K562 (cell line): ENCODE measurements around the gene CEP295NL. TPM values are rescaled to one million over a fixed set of nuclear protein-coding genes. Genes with fewer than 3 reads are reported as not detected.
"Not testable (repeated sequence)": the region's sequence is repeated elsewhere in the genome, so short reads cannot be mapped to it uniquely, and the experiment has no call there.

Experiments
- ATAC-seq: fragments of 200-7000 bp; cut with Tn5 transposase; 3 replicates; pipeline ENCODE4 v1.9.1; 2020; ENCODE audit warnings: moderate library complexity
- BruUV-seq: library from RNA; stranded (reverse); fragments of 400-500 nt; replicated peaks from 2 replicates; lab custom pipeline; 2021; lab: Mats Ljungman, UMichigan
- CTCF ChIA-PET: fragments of 300-600 bp; formaldehyde crosslinking; extraction: SDS; loops from one replicate; lab custom pipeline; 2021; ENCODE audit warnings: low intra/inter-chr PET ratio; lab: Yijun Ruan, JAX
- POLR2A ChIA-PET: fragments of 300-600, 350-650 bp; sonication (Branson Sonifier 250); formaldehyde crosslinking; extraction: SDS; loops from one replicate; lab custom pipeline; 2021; ENCODE audit warnings: antibody characterized with exemption, inconsistent platforms; lab: Yijun Ruan, JAX
- DNase-seq, 4 experiments: peaks; one replicate each; pipeline versions ENCODE4 v3.0.0 to v3.0.0-alpha.2; 2011 to 2018; ENCODE audit warnings: low spot score in 3 of 4, mixed read lengths in 3 of 4; ENCODE audit errors: extremely low read depth in 1 of 4
- FAIRE-seq: peaks from 2 replicates; lab custom pipeline; 2011; peaks lifted over from hg19 to GRCh38; lab: Jason Lieb, UNC
- H2AFZ ChIP-seq: 2 replicates; pipeline ENCODE4 v1.6.0; 2011; ENCODE audit warnings: low read depth, low read length, control low read depth, inconsistent platforms
- H3K27ac ChIP-seq: fragments of 200-600 bp; 3 replicates; pipeline ENCODE4 v1.8.0; 2011; ENCODE audit warnings: low read depth, mild to moderate bottlenecking, control low read depth, inconsistent platforms, low read length, moderate library complexity, mixed read lengths; ENCODE audit errors: extremely low read depth
- H3K27me3 ChIP-seq, 2 experiments: fragments of 300-600 bp in 1 of 2; 2 replicates in 1 of 2; 3 replicates in 1 of 2; pipeline versions ENCODE4 v1.6.0 to v1.8.0; 2011; ENCODE audit warnings: inconsistent platforms in 2 of 2, low read length in 2 of 2, mild to moderate bottlenecking in 1 of 2, mixed read lengths in 1 of 2, moderate library complexity in 1 of 2; ENCODE audit not compliant: control insufficient read depth in 2 of 2, insufficient read depth in 2 of 2
- H3K36me3 ChIP-seq: fragments of 300-600 bp; 3 replicates; pipeline ENCODE4 v1.8.0; 2011; ENCODE audit warnings: mild to moderate bottlenecking, low read length, inconsistent platforms; ENCODE audit not compliant: control insufficient read depth, insufficient read depth
- H3K4me1 ChIP-seq, 2 experiments: fragments of 200-600 bp in 1 of 2; replicated peaks in 1 of 2; 2 replicates in 1 of 2; 3 replicates in 1 of 2; pipeline versions ENCODE4 v1.5.1 to v1.8.0; 2011; ENCODE audit warnings: inconsistent platforms in 2 of 2, low read length in 2 of 2, mild to moderate bottlenecking in 1 of 2, mixed read lengths in 1 of 2, moderate library complexity in 1 of 2; ENCODE audit not compliant: control insufficient read depth in 2 of 2, insufficient read depth in 2 of 2
- H3K4me2 ChIP-seq: 2 replicates; pipeline ENCODE4 v1.6.1; 2011; ENCODE audit warnings: low read length, control low read depth, inconsistent platforms, mixed read lengths; ENCODE audit not compliant: insufficient read depth
- H3K4me3 ChIP-seq: fragments of 200-600 bp; sonication (generic), shearing (Covaris generic); 2 replicates; pipeline ENCODE4 v1.5.1; 2016; ENCODE audit warnings: control low read depth, inconsistent platforms
- H3K79me2 ChIP-seq: fragments of 200-600 bp; 3 replicates; pipeline ENCODE4 v1.8.0; 2011; ENCODE audit warnings: low read length, inconsistent platforms; ENCODE audit not compliant: control insufficient read depth, insufficient read depth
- H3K9ac ChIP-seq, 2 experiments: 2 replicates each; pipeline versions ENCODE4 v1.6.0 to v1.6.1; 2011; ENCODE audit warnings: low read depth in 2 of 2, low read length in 2 of 2, control low read depth in 1 of 2, inconsistent platforms in 1 of 2, mild to moderate bottlenecking in 1 of 2, mixed read lengths in 1 of 2; ENCODE audit not compliant: insufficient read depth in 1 of 2
- H3K9me1 ChIP-seq: one replicate; pipeline ENCODE4 v1.6.0; 2011; ENCODE audit warnings: inconsistent platforms, mild to moderate bottlenecking, low read length, moderate library complexity; ENCODE audit not compliant: control insufficient read depth, insufficient read depth
- H3K9me3 ChIP-seq: replicated peaks from 2 replicates; pipeline ENCODE4 v1.5.1; 2011; ENCODE audit warnings: low read depth, low read length, inconsistent platforms; ENCODE audit not compliant: control insufficient read depth, insufficient read depth
- H4K20me1 ChIP-seq: replicated peaks from 2 replicates; pipeline ENCODE4 v1.6.1; 2011; ENCODE audit warnings: low read length, inconsistent platforms, mixed read lengths; ENCODE audit not compliant: control insufficient read depth, insufficient read depth
- HMBOX1 ChIP-seq: sonication (generic); IDR thresholded peaks from 2 replicates; pipeline ENCODE4 v1.6.1; 2016
- RFX7 ChIP-seq: fragments of 250-450 bp; sonication (Bioruptor Pico); IDR thresholded peaks from 2 replicates; pipeline ENCODE4 v1.5.1; 2021; ENCODE audit warnings: mild to moderate bottlenecking
- THAP7 ChIP-seq: fragments of 250-450 bp; sonication (Bioruptor Pico); IDR thresholded peaks from 2 replicates; pipeline ENCODE4 v1.5.0; 2021
- ZBTB1 ChIP-seq: sonication (generic); formaldehyde crosslinking; IDR thresholded peaks from 2 replicates; pipeline ENCODE4 v1.8.1; 2023; ENCODE audit warnings: missing genetic modification reagents, low read depth, mild to moderate bottlenecking, borderline replicate concordance
- WGBS: fragments of 100-300 bp; shearing (Covaris generic); methylation state at CpG from one replicate; pipeline ENCODE4 v1.1.6; 2016; ENCODE audit warnings: low coverage, mixed read lengths; ENCODE audit not compliant: insufficient coverage; ENCODE audit errors: missing lambda C conversion rate; 5-methylcytosine and 5-hydroxymethylcytosine counted together
- in situ Hi-C: fragments of 300-500 bp; cut with MboI; formaldehyde crosslinking; loops from 4 replicates; pipeline ENCODE4 v1.15.0; 2018; ENCODE audit warnings: inconsistent platforms, mixed read lengths
- intact Hi-C: fragments of 100-400 bp; cut with micrococcal nuclease; formaldehyde crosslinking; loops from 2 replicates; pipeline ENCODE4 v1.14.2; 2022
- polyA plus RNA-seq, 8 experiments: library from polyadenylated mRNA; depleted of rRNA in 4 of 8; stranded (reverse) in 5 of 8; unstranded in 3 of 8; fragments of >200 nt; fragmentation: Nextera tagmentation in 2 of 8; fragmentation: Illumina TruSeq in 1 of 8; extraction: Ambion mirVana in 2 of 8; extraction: Trizol in 1 of 8; gene quantifications; 2 replicates each; pipeline versions ENCODE4 v1.2.1 to v1.2.3, GENCODE V29; 2011 to 2014; ENCODE audit warnings: inconsistent platforms in 1 of 8, missing spikeins in 1 of 8
- total RNA-seq, 7 experiments: library from RNA; depleted of rRNA in 6 of 7; stranded (reverse); fragments of >200 nt in 6 of 7; fragmentation: Illumina TruSeq in 2 of 7; extraction: Trizol in 2 of 7; gene quantifications; 2 replicates each; pipeline versions ENCODE4 v1.2.1 to v1.2.3, GENCODE V29; 2011 to 2021; ENCODE audit warnings: low replicate concordance in 1 of 7

The CEP295NL gene
- total and polyA plus RNA-seq, 9 of the 15 experiments (the other 6 are each of a cell fraction or from before 2014, with no cell fraction given) = not detected

- TF ChIP-seq HMBOX1 = no peak
- no peak for TF ChIP-seq ZBTB1 (CRISPR knock-in tag)
- TF ChIP-seq RFX7 (CRISPR knock-in tag) = no peak
- no peak for TF ChIP-seq THAP7 (CRISPR knock-in tag)
These were observed 1.4 kb upstream of the CEP295NL start (continued) for GRCh38 chr17:78904371-78904770.

- H3K27ac ChIP-seq, H3K36me3 ChIP-seq, H3K79me2 ChIP-seq, H3K9ac ChIP-seq, H3K9me3 ChIP-seq, BruUV-seq, H2AFZ ChIP-seq, intact Hi-C loops, ATAC-seq, H3K4me3 ChIP-seq, CTCF ChIA-PET, H3K9me1 ChIP-seq, DNase-seq, FAIRE-seq, H4K20me1 ChIP-seq, in situ Hi-C loops, H3K4me2 ChIP-seq: not testable (repeated sequence)
- peaks cover 0 to 14% of the 10 kb centered on the region in 2 experiments; a peak in 2 of 5 replicates for H3K4me1 ChIP-seq
- POLR2A ChIA-PET = interaction anchor here (0.6 to 1.0 kb wide), 2 partner anchors 15 to 49 kb away, joined by 3 to 4 read pairs; no protein-coding TSS in a partner anchor
- WGBS = 11% methylated on average over 8 of the region's 8 CpGs
- H3K27me3 ChIP-seq = peaks cover 55 to 89% of the 10 kb centered on the region in 2 experiments
These were observed 770 bp downstream of the CEP295NL start for GRCh38 chr17:78902231-78902630.
